ENCODE measurements around the gene MITF. TPM values are rescaled to one million over a fixed set of nuclear protein-coding genes. Genes with fewer than 3 reads are reported as not detected.

MITF gene
- total RNA-seq, 2 donors from 2014 or later: 0.28 TPM; not detected in 1

GRCh38 chr3:70000028-70000410, 260.8 kb downstream of the MITF start:
- DNase-seq (ENCODE audit: low spot score): no peak

DNA sequence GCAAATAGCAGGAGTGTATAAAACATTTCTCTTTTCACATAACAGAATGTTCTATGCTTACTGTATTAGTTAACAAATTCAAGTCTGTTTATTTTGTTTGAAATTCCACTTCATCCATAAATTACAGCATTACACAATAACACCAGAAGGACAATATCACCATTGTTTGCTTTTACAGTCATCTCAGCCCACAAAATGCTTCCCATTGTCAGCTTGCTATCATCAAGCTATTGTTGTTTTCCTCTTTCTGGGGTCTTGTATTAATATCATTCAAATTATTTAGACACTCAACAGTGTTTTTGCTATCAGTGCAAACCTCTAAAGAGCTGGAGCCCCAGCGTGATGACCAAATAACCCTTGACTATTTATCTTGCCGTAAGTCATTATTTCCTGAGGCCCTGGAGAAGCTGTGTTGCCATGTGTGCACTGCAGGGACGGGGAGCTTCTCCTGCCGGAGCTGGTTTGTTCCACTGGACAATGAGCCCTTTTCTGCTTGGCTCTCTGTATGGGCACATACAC, 261.4 kb downstream of the MITF start:
- Mint-ChIP-seq H3K27me3 (no peaks in the 10 kb centered on the region), H3K27ac (no peak overlapping the region), H3K36me3 (no peaks in the 10 kb centered on the region), H3K4me1 (ENCODE audit: low read depth in 2 of 2) (no peaks in the 10 kb centered on the region), H3K4me3 (no peak overlapping the region), H3K9me3 (no peaks in the 10 kb centered on the region)
- no peak for ATAC-seq
- no peak for DNase-seq (ENCODE audit: low spot score)

More at GRCh38 chr3:70000028-70000410, 260.8 kb downstream of the MITF start:
- Mint-ChIP-seq H3K4me1 (ENCODE audit: low read depth in 2 of 2) (no peaks in the 10 kb centered on the region), H3K4me3 (no peak overlapping the region), H3K27ac (no peak overlapping the region), H3K36me3 (no peaks in the 10 kb centered on the region), H3K27me3 (no peaks in the 10 kb centered on the region), H3K9me3 (no peaks in the 10 kb centered on the region)
- ATAC-seq: no peak

GRCh38 chr3:70003119-70003518, 263.9 kb downstream of the MITF start:
- H3K4me1 Mint-ChIP-seq (ENCODE audit: low read depth in 2 of 2): no peaks in the 10 kb centered on the region

DNA sequence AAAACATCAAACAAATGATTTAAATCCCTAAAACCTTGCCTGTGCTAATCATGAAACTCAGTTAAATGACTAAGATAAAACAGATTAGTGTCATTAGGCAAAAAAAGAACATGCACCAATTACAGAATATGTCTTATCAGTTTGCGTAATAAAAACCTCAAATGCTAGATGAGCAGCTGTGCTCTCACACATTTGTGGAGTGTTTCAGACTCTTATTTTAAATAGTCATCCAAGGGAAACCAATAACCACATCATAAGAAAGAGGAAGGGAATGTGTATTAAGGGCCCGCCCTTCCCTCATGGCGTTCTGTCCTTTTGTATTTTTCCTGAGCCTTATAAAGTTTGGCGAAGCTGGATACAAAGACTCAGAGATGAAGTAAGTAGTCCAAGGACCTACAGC, 266.8 kb downstream of the MITF start:
- no peak for ATAC-seq
- no peak overlapping the region for H3K4me3 Mint-ChIP-seq
- peaks cover 7% of the 10 kb centered on the region for H3K9me3 Mint-ChIP-seq
- no peak overlapping the region for H3K27ac Mint-ChIP-seq
- H3K4me1 Mint-ChIP-seq (ENCODE audit: low read depth in 2 of 2): peaks cover 0 to 4% of the 10 kb centered on the region in 2 donors
- no peaks in the 10 kb centered on the region for H3K27me3 Mint-ChIP-seq
- no peaks in the 10 kb centered on the region for H3K36me3 Mint-ChIP-seq
- no peak for DNase-seq (ENCODE audit: low spot score)

More at GRCh38 chr3:70003119-70003518, 263.9 kb downstream of the MITF start:
- DNase-seq (ENCODE audit: low spot score): no peak
- Mint-ChIP-seq H3K9me3 (no peaks in the 10 kb centered on the region), H3K4me3 (no peak overlapping the region), H3K36me3 (no peaks in the 10 kb centered on the region), H3K27ac (no peak overlapping the region), H3K27me3 (no peaks in the 10 kb centered on the region)
- ATAC-seq: no peak

GRCh38 chr3:70010346-70010745, 271.1 kb downstream of the MITF start:
- H3K4me1 Mint-ChIP-seq (ENCODE audit: low read depth in 2 of 2): peaks cover 0 to 4% of the 10 kb centered on the region in 2 donors
- no peak overlapping the region for H3K27ac Mint-ChIP-seq

DNA sequence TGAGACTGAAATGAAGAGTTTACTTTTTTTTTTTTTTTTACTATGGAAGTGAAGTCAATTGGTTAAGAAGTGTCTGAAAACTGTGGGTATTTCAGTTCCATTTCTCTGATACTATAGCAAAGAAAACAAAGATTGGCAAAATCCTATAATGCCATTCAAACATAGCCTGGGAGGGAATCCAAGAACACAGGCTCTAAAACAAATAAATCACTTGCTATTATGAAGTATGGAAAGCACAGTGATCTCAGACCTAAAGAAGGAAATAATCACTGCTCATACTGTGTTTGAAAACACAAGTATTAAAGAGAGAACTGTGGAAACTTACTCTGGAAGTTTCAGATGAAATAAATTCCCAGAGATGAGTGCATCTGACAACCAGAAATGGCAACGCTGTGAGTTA, 272.3 kb downstream of the MITF start:
- Mint-ChIP-seq H3K27ac (no peak overlapping the region), H3K4me1 (ENCODE audit: low read depth in 2 of 2) (peaks cover 0 to 4% of the 10 kb centered on the region in 2 donors), H3K36me3 (no peaks in the 10 kb centered on the region), H3K27me3 (no peaks in the 10 kb centered on the region), H3K9me3 (peaks cover 7% of the 10 kb centered on the region), H3K4me3 (no peak overlapping the region)
- no peak for ATAC-seq
- DNase-seq (ENCODE audit: low spot score): no peak

More at GRCh38 chr3:70010346-70010745, 271.1 kb downstream of the MITF start:
- Mint-ChIP-seq H3K4me3 (no peak overlapping the region), H3K27me3 (no peaks in the 10 kb centered on the region), H3K36me3 (no peaks in the 10 kb centered on the region), H3K9me3 (peaks cover 7% of the 10 kb centered on the region)
- DNase-seq (ENCODE audit: low spot score): no peak
- no peak for ATAC-seq
